Activated CD8-positive, alpha-beta T cell treated with anti-CD3 and anti-CD28 coated beads for 36 hours (primary cell): Measurements from ENCODE around the gene ATG10. TPM values are rescaled to one million over a fixed set of nuclear protein-coding genes. Genes with fewer than 3 reads are reported as not detected.
"Not testable (repeated sequence)": the region's sequence is repeated elsewhere in the genome, so short reads cannot be mapped to it uniquely, and the experiment has no call there.

Experiments
- ATAC-seq: fragments of 200-7000 bp; cut with Tn5 transposase; one replicate; pipeline ENCODE4 v1.10.0; 2021; ENCODE audit warnings: mild to moderate bottlenecking, moderate library complexity
- CTCF ChIA-PET: fragments of 350-600 bp; sonication (Branson Sonifier 250); formaldehyde crosslinking; loops from one replicate; lab custom pipeline; 2021; ENCODE audit warnings: antibody characterized with exemption; lab: Charles Lee
- POLR2A ChIA-PET: fragments of 350-600 bp; sonication (Branson Sonifier 250); formaldehyde crosslinking; loops from one replicate; lab custom pipeline; 2021; ENCODE audit warnings: antibody characterized with exemption; lab: Charles Lee
- DNase-seq: peaks from one replicate; pipeline ENCODE4 v3.0.0-alpha.2; 2020
- H3K27ac Mint-ChIP-seq: one replicate; pipeline ENCODE4 v1.8.0; 2021; ENCODE audit warnings: mild to moderate bottlenecking, mixed read lengths
- H3K27me3 Mint-ChIP-seq: one replicate; pipeline ENCODE4 v1.8.0; 2021; ENCODE audit warnings: mixed read lengths
- H3K36me3 Mint-ChIP-seq: one replicate; pipeline ENCODE4 v1.8.0; 2021; ENCODE audit warnings: low read depth, mixed read lengths
- H3K4me1 Mint-ChIP-seq: one replicate; pipeline ENCODE4 v1.8.0; 2021; ENCODE audit warnings: low read depth, mixed read lengths
- H3K4me3 Mint-ChIP-seq: one replicate; pipeline ENCODE4 v1.8.0; 2021; ENCODE audit warnings: mild to moderate bottlenecking, moderate library complexity, mixed read lengths
- H3K9me3 Mint-ChIP-seq: one replicate; pipeline ENCODE4 v1.8.0; 2021; ENCODE audit warnings: mixed read lengths
- intact Hi-C: fragments of 100-400 bp; cut with micrococcal nuclease; formaldehyde crosslinking; loops from one replicate; pipeline ENCODE4 v1.10.0; 2022
- total RNA-seq, 2 experiments: library from RNA; stranded (reverse); gene quantifications; one replicate each; pipeline ENCODE4 v1.2.3, GENCODE V29; 2021
- TF ChIP-seq, protein P1 (sequence below): fragments of 200-600 bp; IDR thresholded peaks from one replicate; pipeline ENCODE4 v1.8.0; 2022; ENCODE audit warnings: antibody characterized with exemption, mild to moderate bottlenecking

Gene ATG10
- total RNA-seq, 2 experiments from 2014 or later = 7.5 to 12.0 TPM

DNA sequence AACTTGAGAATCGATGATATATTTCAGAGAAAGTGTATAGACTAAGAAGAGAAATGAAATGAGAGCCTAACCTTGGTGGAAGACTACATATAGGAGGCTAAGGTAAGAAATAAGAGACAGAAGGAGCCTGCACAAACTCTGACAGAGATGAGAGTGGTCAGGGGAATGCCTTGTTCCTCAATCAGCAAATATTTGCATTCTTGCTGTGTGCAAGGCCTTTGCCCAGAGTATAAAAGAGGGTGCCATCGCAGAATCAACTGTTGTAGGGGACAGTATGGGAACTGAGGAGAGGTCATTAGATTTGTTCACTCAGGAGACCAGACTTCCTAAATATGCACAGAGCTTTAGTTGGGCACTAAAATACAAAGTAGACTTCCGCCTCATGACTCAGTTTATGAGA is 137.2 kb downstream of the ATG10 start:
- Mint-ChIP-seq H3K36me3 (no peaks in the 10 kb centered on the region), H3K27ac (no peak overlapping the region), H3K4me3 (no peak overlapping the region), H3K27me3 (no peaks in the 10 kb centered on the region), H3K4me1 (peaks cover 22% of the 10 kb centered on the region), H3K9me3 (no peaks in the 10 kb centered on the region)
- DNase-seq (no peak), ATAC-seq (no peak)
- TF ChIP-seq, protein P1, sequence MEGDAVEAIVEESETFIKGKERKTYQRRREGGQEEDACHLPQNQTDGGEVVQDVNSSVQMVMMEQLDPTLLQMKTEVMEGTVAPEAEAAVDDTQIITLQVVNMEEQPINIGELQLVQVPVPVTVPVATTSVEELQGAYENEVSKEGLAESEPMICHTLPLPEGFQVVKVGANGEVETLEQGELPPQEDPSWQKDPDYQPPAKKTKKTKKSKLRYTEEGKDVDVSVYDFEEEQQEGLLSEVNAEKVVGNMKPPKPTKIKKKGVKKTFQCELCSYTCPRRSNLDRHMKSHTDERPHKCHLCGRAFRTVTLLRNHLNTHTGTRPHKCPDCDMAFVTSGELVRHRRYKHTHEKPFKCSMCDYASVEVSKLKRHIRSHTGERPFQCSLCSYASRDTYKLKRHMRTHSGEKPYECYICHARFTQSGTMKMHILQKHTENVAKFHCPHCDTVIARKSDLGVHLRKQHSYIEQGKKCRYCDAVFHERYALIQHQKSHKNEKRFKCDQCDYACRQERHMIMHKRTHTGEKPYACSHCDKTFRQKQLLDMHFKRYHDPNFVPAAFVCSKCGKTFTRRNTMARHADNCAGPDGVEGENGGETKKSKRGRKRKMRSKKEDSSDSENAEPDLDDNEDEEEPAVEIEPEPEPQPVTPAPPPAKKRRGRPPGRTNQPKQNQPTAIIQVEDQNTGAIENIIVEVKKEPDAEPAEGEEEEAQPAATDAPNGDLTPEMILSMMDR = no peak
- intact Hi-C loops = no loop called here
- ChIA-PET POLR2A (no interaction called here), CTCF (no interaction called here)

DNA sequence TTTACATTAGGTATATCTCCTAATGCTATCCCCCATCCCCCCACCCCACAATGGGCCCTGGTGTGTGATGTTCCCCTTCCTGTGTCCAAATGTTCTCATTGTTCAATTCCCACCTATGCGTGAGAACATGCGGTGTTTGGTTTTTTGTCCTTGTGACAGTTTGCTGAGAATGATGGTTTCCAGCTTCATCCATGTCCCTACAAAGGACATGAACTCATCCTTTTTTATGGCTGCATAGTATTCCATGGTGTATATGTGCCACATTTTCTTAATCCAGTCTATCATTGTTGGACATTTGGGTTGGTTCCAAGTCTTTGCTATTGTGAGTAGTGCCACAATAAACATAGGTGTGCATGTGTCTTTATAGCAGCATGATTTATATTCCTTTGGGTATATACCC is 138.1 kb downstream of the ATG10 start:
- CTCF ChIA-PET, H3K36me3 Mint-ChIP-seq, intact Hi-C loops, DNase-seq, H3K4me3 Mint-ChIP-seq, H3K27ac Mint-ChIP-seq, H3K9me3 Mint-ChIP-seq, POLR2A ChIA-PET, H3K27me3 Mint-ChIP-seq, ATAC-seq: not testable (repeated sequence)
- peaks cover 19% of the 10 kb centered on the region for H3K4me1 Mint-ChIP-seq

DNA sequence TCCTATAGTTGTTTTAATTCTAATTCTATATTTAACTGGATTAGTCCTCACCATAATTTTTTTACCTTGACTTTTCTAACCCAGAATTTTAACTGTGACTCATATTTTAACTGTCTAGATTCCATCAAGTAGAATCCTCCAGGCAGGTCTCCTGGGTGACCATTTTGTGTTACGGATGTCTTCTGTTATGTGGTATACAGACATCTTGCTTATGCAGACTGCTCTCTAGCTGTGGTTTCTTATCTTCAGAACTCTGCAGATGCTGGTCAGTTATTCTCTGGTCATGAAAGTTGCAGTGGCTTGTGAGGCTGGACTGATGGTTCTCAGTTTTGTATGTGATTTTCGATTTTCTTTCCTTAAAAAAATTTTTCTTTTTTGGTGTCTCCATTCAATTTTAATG is 139.4 kb downstream of the ATG10 start:
- no peaks in the 10 kb centered on the region for H3K36me3 Mint-ChIP-seq
- CTCF ChIA-PET = interaction anchor here (1.3 kb wide), 1 partner anchor 18 kb away, joined by 3 read pairs; no protein-coding TSS in a partner anchor
- POLR2A ChIA-PET = no interaction called here
- H3K9me3 Mint-ChIP-seq = no peaks in the 10 kb centered on the region
- H3K4me3 Mint-ChIP-seq = no peak overlapping the region
- no peaks in the 10 kb centered on the region for H3K27me3 Mint-ChIP-seq
- DNase-seq = no peak
- no peak overlapping the region for H3K27ac Mint-ChIP-seq
- peaks cover 10% of the 10 kb centered on the region for H3K4me1 Mint-ChIP-seq
- TF ChIP-seq, protein P1 = no peak
- ATAC-seq = no peak
- intact Hi-C loops = no loop called here

DNA sequence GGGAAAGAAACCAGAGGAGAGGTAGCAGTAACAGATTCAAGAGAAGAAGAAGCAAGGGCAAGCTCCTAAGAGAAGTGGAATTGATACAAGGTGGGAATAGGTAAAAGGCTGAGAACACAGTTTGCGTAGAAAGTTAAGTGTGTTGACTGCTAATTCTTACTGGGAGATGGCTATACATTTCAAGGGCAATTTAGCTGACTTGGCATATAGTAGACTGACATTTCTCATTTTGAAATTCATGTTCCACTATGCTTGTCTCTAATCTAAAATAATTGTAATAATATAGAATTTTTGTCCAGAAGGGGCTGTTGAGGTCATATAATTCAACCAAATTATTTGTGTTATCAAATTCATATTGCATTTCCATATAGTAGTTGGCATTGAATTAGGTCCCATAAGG is 144.0 kb downstream of the ATG10 start:
- H3K4me1 Mint-ChIP-seq = peaks cover 3% of the 10 kb centered on the region
- no peaks in the 10 kb centered on the region for H3K27me3 Mint-ChIP-seq
- TF ChIP-seq, protein P1 = no peak
- intact Hi-C loops = no loop called here
- CTCF ChIA-PET = no interaction called here
- no peak overlapping the region for H3K4me3 Mint-ChIP-seq
- no peak for ATAC-seq
- no peaks in the 10 kb centered on the region for H3K36me3 Mint-ChIP-seq
- no peak overlapping the region for H3K27ac Mint-ChIP-seq
- POLR2A ChIA-PET = no interaction called here
- DNase-seq = no peak
- no peaks in the 10 kb centered on the region for H3K9me3 Mint-ChIP-seq

DNA sequence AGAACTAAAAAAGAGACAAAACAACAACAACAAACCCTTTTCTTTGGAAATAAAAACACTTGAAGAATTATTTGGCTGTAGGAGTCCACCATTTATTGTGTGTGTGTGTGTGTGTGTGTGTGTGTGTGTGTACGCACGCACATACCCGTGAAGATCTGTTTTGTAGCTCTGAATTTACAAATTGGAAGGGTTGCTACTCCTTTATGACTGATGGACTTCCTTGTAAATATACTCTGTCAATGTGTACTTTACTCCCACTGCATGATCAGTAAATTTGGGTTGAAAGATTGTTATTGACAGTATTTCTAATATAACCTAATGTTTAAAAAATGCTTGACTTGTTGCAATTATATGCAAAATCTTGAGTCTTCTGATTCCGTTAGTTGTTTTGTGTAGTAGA is 148.1 kb downstream of the ATG10 start:
- Mint-ChIP-seq H3K27ac (no peak overlapping the region), H3K9me3 (peaks cover 22% of the 10 kb centered on the region), H3K4me3 (no peak overlapping the region), H3K27me3 (no peaks in the 10 kb centered on the region), H3K36me3 (peaks cover 11% of the 10 kb centered on the region), H3K4me1 (no peaks in the 10 kb centered on the region)
- ChIA-PET CTCF (no interaction called here), POLR2A (no interaction called here)
- ATAC-seq (no peak), DNase-seq (no peak)
- intact Hi-C loops = no loop called here
- TF ChIP-seq, protein P1 = no peak
